Measurements from ENCODE around the gene RBM10.

RBM10 gene

DNA sequence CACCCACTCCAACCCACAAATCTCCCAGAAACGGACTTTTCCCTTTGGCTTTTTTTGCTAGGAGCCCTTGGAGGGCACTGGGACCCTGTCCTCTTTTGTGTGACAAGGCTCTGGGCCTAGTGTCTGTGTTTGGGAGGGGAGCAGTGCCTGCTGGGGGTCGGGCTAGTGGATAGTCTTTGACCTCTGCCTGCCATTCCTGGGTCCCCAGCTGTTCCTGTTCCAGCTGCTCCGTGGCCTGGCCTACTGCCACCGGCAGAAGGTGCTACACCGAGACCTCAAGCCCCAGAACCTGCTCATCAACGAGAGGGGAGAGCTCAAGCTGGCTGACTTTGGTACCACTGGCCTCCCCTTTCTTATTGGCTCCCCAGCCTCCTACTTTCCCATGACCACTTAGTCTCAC lies 81.0 kb downstream of the RBM10 start:
- H2AFZ ChIP-seq (ENCODE audit: low read length), result no peak overlapping the region
- H2BK15ac ChIP-seq (ENCODE audit: low read length), result no peak overlapping the region
- H3K4me3 ChIP-seq (ENCODE audit: low read length in 2 of 2), result no peak overlapping the region
- peaks cover 0 to 8% (median 0%) of the 10 kb centered on the region in 3 experiments for H3K27me3 ChIP-seq (ENCODE audit: control insufficient read depth in 3 of 3, insufficient read depth in 3 of 3, low read depth in 1 of 3, low read length in 3 of 3)
- H4K91ac ChIP-seq (ENCODE audit: low read depth, low read length, poor library complexity), result no peak overlapping the region
- H2BK12ac ChIP-seq (ENCODE audit: low read length), result no peak overlapping the region
- H3K27ac ChIP-seq (replicated peaks; ENCODE audit: low read length), result no peak overlapping the region
- H3K23ac ChIP-seq (ENCODE audit: low read depth, low read length, poor library complexity), result no peak overlapping the region
- no peak overlapping the region for H2BK5ac ChIP-seq (ENCODE audit: low read length)
- peaks cover 6% of the 10 kb centered on the region for H3K79me1 ChIP-seq (ENCODE audit: low read depth, low read length)
- peaks cover 41 to 91% of the 10 kb centered on the region in 2 donors for H3K36me3 ChIP-seq (replicated peaks in 1 of 2; ENCODE audit: control insufficient read depth in 2 of 2, insufficient read depth in 2 of 2, low read length in 2 of 2)
- no peak overlapping the region for H3K9ac ChIP-seq (ENCODE audit: low read depth, low read length, poor library complexity)
- H4K8ac ChIP-seq (ENCODE audit: low read depth, low read length), result no peak overlapping the region
- H3K18ac ChIP-seq (ENCODE audit: low read length), result no peak overlapping the region
- no peak overlapping the region for H3K4me2 ChIP-seq (ENCODE audit: insufficient read depth, low read length, poor library complexity, severe bottlenecking)
- peaks cover 0 to 1% of the 10 kb centered on the region in 2 donors for H3K4me1 ChIP-seq (ENCODE audit: control insufficient read depth in 2 of 2, insufficient read depth in 1 of 2, low read depth in 1 of 2, low read length in 2 of 2)
- DNase-seq (ENCODE audit: low spot score), result no peak
- no peak overlapping the region for H2AK5ac ChIP-seq (ENCODE audit: low read depth, low read length)
- WGBS, 2 donors (ENCODE audit: extremely low coverage in 2 of 2, insufficient read length in 2 of 2, insufficient replicate concordance in 1 of 2), result no CpG with 5 or more reads among the region's 6 CpGs
- H3K4ac ChIP-seq (ENCODE audit: low read length), result no peak overlapping the region
- H2BK120ac ChIP-seq (ENCODE audit: low read depth, low read length), result no peak overlapping the region
- no peaks in the 10 kb centered on the region for H3K9me3 ChIP-seq (replicated peaks in 1 of 2; ENCODE audit: control insufficient read depth in 2 of 2, insufficient read depth in 1 of 2, low read depth in 1 of 2, low read length in 2 of 2)
- no peak overlapping the region for H3K14ac ChIP-seq (ENCODE audit: low read length)

DNA sequence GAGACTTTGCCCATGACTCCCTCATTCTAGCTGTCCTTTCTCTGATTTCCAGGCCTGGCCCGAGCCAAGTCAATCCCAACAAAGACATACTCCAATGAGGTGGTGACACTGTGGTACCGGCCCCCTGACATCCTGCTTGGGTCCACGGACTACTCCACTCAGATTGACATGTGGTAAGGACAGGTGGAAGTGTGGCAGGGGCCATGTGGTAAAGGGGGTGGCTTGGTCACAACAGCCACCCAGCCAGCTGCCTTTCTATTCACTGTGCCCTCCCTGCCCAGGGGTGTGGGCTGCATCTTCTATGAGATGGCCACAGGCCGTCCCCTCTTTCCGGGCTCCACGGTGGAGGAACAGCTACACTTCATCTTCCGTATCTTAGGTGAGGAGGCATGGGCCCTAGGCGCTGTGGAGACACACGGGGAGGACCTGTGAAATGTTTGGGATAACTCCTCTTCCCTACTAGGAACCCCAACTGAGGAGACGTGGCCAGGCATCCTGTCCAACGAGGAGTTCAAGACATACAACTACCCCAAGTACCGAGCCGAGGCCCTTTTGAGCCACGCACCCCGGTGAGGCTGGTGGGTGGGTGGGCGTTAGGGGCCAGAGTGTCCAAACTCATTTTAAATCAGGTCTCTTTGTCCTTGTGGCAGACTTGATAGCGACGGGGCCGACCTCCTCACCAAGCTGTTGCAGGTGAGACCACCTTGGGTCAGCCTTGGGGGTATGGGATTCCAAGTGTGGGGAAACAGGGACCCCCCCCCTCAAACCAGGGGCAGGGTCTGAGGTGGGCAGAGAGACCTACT lies 81.7 kb downstream of the RBM10 start:
- H3K4me2 ChIP-seq (ENCODE audit: insufficient read depth, low read length, poor library complexity, severe bottlenecking), result no peak overlapping the region
- H3K4me1 ChIP-seq (ENCODE audit: control insufficient read depth in 2 of 2, insufficient read depth in 1 of 2, low read depth in 1 of 2, low read length in 2 of 2), result peaks cover 0 to 1% of the 10 kb centered on the region in 2 donors
- H3K18ac ChIP-seq (ENCODE audit: low read length), result no peak overlapping the region
- no peak for DNase-seq (ENCODE audit: low spot score)
- H3K9ac ChIP-seq (ENCODE audit: low read depth, low read length, poor library complexity), result no peak overlapping the region
- WGBS, 2 donors (ENCODE audit: extremely low coverage in 2 of 2, insufficient read length in 2 of 2, insufficient replicate concordance in 1 of 2), result no CpG with 5 or more reads among the region's 19 CpGs
- H2BK15ac ChIP-seq (ENCODE audit: low read length), result no peak overlapping the region
- H2BK5ac ChIP-seq (ENCODE audit: low read length), result no peak overlapping the region
- H3K4ac ChIP-seq (ENCODE audit: low read length), result no peak overlapping the region
- H4K8ac ChIP-seq (ENCODE audit: low read depth, low read length), result no peak overlapping the region
- no peak overlapping the region for H2AK5ac ChIP-seq (ENCODE audit: low read depth, low read length)
- no peak overlapping the region for H2BK12ac ChIP-seq (ENCODE audit: low read length)
- no peak overlapping the region for H3K4me3 ChIP-seq (ENCODE audit: low read length in 2 of 2)
- peaks cover 0 to 8% (median 0%) of the 10 kb centered on the region in 3 experiments for H3K27me3 ChIP-seq (ENCODE audit: control insufficient read depth in 3 of 3, insufficient read depth in 3 of 3, low read depth in 1 of 3, low read length in 3 of 3)
- H3K27ac ChIP-seq (replicated peaks; ENCODE audit: low read length), result no peak overlapping the region
- no peak overlapping the region for H3K23ac ChIP-seq (ENCODE audit: low read depth, low read length, poor library complexity)
- no peak overlapping the region for H3K14ac ChIP-seq (ENCODE audit: low read length)
- H4K91ac ChIP-seq (ENCODE audit: low read depth, low read length, poor library complexity), result no peak overlapping the region
- no peaks in the 10 kb centered on the region for H3K9me3 ChIP-seq (replicated peaks in 1 of 2; ENCODE audit: control insufficient read depth in 2 of 2, insufficient read depth in 1 of 2, low read depth in 1 of 2, low read length in 2 of 2)
- peaks cover 3% of the 10 kb centered on the region for H3K79me1 ChIP-seq (ENCODE audit: low read depth, low read length)
- no peak overlapping the region for H2BK120ac ChIP-seq (ENCODE audit: low read depth, low read length)
- H2AFZ ChIP-seq (ENCODE audit: low read length), result no peak overlapping the region
- peaks cover 41 to 86% of the 10 kb centered on the region in 2 donors for H3K36me3 ChIP-seq (replicated peaks in 1 of 2; ENCODE audit: control insufficient read depth in 2 of 2, insufficient read depth in 2 of 2, low read length in 2 of 2)

DNA sequence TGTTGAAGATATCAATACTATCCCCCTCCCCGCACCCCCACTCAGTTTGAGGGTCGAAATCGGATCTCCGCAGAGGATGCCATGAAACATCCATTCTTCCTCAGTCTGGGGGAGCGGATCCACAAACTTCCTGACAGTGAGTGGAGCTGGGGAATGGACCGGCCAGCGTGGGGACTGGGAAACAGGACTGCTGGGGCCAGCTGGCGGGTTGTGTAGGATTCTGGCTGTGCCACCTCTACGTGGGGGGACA lies 82.2 kb downstream of the RBM10 start:
- Histone ChIP-seq H3K27me3 (ENCODE audit: control insufficient read depth in 3 of 3, insufficient read depth in 3 of 3, low read depth in 1 of 3, low read length in 3 of 3) (peaks cover 0 to 8% (median 0%) of the 10 kb centered on the region in 3 experiments), H3K4me3 (ENCODE audit: low read length in 2 of 2) (no peak overlapping the region), H3K79me1 (ENCODE audit: low read depth, low read length) (peaks cover 3% of the 10 kb centered on the region), H4K91ac (ENCODE audit: low read depth, low read length, poor library complexity) (no peak overlapping the region), H2BK12ac (ENCODE audit: low read length) (no peak overlapping the region), H3K27ac (replicated peaks; ENCODE audit: low read length) (no peak overlapping the region), H2AK5ac (ENCODE audit: low read depth, low read length) (no peak overlapping the region), H2BK120ac (ENCODE audit: low read depth, low read length) (no peak overlapping the region), H3K14ac (ENCODE audit: low read length) (no peak overlapping the region), H3K4ac (ENCODE audit: low read length) (no peak overlapping the region), H2AFZ (ENCODE audit: low read length) (no peak overlapping the region), H3K36me3 (replicated peaks in 1 of 2; ENCODE audit: control insufficient read depth in 2 of 2, insufficient read depth in 2 of 2, low read length in 2 of 2) (peaks cover 41 to 80% of the 10 kb centered on the region in 2 donors), H2BK15ac (ENCODE audit: low read length) (no peak overlapping the region), H3K9me3 (replicated peaks in 1 of 2; ENCODE audit: control insufficient read depth in 2 of 2, insufficient read depth in 1 of 2, low read depth in 1 of 2, low read length in 2 of 2) (no peaks in the 10 kb centered on the region), H3K18ac (ENCODE audit: low read length) (no peak overlapping the region), H2BK5ac (ENCODE audit: low read length) (no peak overlapping the region), H3K23ac (ENCODE audit: low read depth, low read length, poor library complexity) (no peak overlapping the region), H3K4me1 (ENCODE audit: control insufficient read depth in 2 of 2, insufficient read depth in 1 of 2, low read depth in 1 of 2, low read length in 2 of 2) (peaks cover under 1 to 4% of the 10 kb centered on the region in 2 donors), H4K8ac (ENCODE audit: low read depth, low read length) (no peak overlapping the region), H3K4me2 (ENCODE audit: insufficient read depth, low read length, poor library complexity, severe bottlenecking) (no peak overlapping the region), H3K9ac (ENCODE audit: low read depth, low read length, poor library complexity) (no peak overlapping the region)
- no peak for DNase-seq (ENCODE audit: low spot score)
- WGBS, 2 donors (ENCODE audit: extremely low coverage in 2 of 2, insufficient read length in 2 of 2, insufficient replicate concordance in 1 of 2), result no CpG with 5 or more reads among the region's 9 CpGs

GRCh38 chrX:47228550-47229270 lies 83.7 kb downstream of the RBM10 start:
- WGBS, 2 donors (ENCODE audit: extremely low coverage in 2 of 2, insufficient read length in 2 of 2, insufficient replicate concordance in 1 of 2), result no CpG with 5 or more reads among the region's 12 CpGs
- H3K9ac ChIP-seq (ENCODE audit: low read depth, low read length, poor library complexity), result peak overlapping the region; percentile 21
- H3K4me2 ChIP-seq (ENCODE audit: insufficient read depth, low read length, poor library complexity, severe bottlenecking), result no peak overlapping the region
- H2BK15ac ChIP-seq (ENCODE audit: low read length), result no peak overlapping the region
- no peaks in the 10 kb centered on the region for H3K79me1 ChIP-seq (ENCODE audit: low read depth, low read length)
- no peak overlapping the region for H2BK5ac ChIP-seq (ENCODE audit: low read length)
- no peak overlapping the region for H2BK120ac ChIP-seq (ENCODE audit: low read depth, low read length)
- H3K27ac ChIP-seq (replicated peaks; ENCODE audit: low read length), result no peak overlapping the region
- H3K36me3 ChIP-seq (replicated peaks in 1 of 2; ENCODE audit: control insufficient read depth in 2 of 2, insufficient read depth in 2 of 2, low read length in 2 of 2), result peaks cover 33 to 67% of the 10 kb centered on the region in 2 donors
- no peak overlapping the region for H2BK12ac ChIP-seq (ENCODE audit: low read length)
- peaks cover 3 to 8% of the 10 kb centered on the region in 2 donors for H3K4me1 ChIP-seq (ENCODE audit: control insufficient read depth in 2 of 2, insufficient read depth in 1 of 2, low read depth in 1 of 2, low read length in 2 of 2)
- H3K9me3 ChIP-seq (replicated peaks in 1 of 2; ENCODE audit: control insufficient read depth in 2 of 2, insufficient read depth in 1 of 2, low read depth in 1 of 2, low read length in 2 of 2), result no peaks in the 10 kb centered on the region
- H3K18ac ChIP-seq (ENCODE audit: low read length), result no peak overlapping the region
- H4K8ac ChIP-seq (ENCODE audit: low read depth, low read length), result no peak overlapping the region
- no peak overlapping the region for H3K23ac ChIP-seq (ENCODE audit: low read depth, low read length, poor library complexity)
- H2AFZ ChIP-seq (ENCODE audit: low read length), result no peak overlapping the region
- DNase-seq (ENCODE audit: low spot score), result no peak
- no peak overlapping the region for H3K4me3 ChIP-seq (ENCODE audit: low read length in 2 of 2)
- no peak overlapping the region for H2AK5ac ChIP-seq (ENCODE audit: low read depth, low read length)
- no peak overlapping the region for H3K14ac ChIP-seq (ENCODE audit: low read length)
- peaks cover 0 to 8% (median 0%) of the 10 kb centered on the region in 3 experiments for H3K27me3 ChIP-seq (ENCODE audit: control insufficient read depth in 3 of 3, insufficient read depth in 3 of 3, low read depth in 1 of 3, low read length in 3 of 3)
- H3K4ac ChIP-seq (ENCODE audit: low read length), result no peak overlapping the region
- no peak overlapping the region for H4K91ac ChIP-seq (ENCODE audit: low read depth, low read length, poor library complexity)

Measured in neuronal stem cell (in vitro differentiated cells).